ENCODE measurements around the gene FOSL2.

GRCh38 chr2:28397043-28397381, 4.4 kb downstream of the FOSL2 start:
- TF ChIP-seq POLR2A (IDR thresholded peaks at IDR 0.05) (no peak), CTCF (IDR thresholded peaks at IDR 0.05) (no peak)

Measured in Peyer's patch (tissue), 4 donors.